ENCODE measurements around the gene TTLL7.

GRCh38 chr1:83864991-83865390, 133.9 kb downstream of the TTLL7 start:
- TF ChIP-seq, protein P1, sequence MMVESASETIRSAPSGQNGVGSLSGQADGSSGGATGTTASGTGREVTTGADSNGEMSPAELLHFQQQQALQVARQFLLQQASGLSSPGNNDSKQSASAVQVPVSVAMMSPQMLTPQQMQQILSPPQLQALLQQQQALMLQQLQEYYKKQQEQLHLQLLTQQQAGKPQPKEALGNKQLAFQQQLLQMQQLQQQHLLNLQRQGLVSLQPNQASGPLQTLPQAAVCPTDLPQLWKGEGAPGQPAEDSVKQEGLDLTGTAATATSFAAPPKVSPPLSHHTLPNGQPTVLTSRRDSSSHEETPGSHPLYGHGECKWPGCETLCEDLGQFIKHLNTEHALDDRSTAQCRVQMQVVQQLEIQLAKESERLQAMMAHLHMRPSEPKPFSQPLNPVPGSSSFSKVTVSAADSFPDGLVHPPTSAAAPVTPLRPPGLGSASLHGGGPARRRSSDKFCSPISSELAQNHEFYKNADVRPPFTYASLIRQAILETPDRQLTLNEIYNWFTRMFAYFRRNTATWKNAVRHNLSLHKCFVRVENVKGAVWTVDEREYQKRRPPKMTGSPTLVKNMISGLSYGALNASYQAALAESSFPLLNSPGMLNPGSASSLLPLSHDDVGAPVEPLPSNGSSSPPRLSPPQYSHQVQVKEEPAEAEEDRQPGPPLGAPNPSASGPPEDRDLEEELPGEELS (CRISPR knock-in tag; IDR thresholded peaks at IDR 0.05), result no peak
- TF ChIP-seq FOXK1 (CRISPR knock-in tag; IDR thresholded peaks at IDR 0.05) (no peak), SP1 (CRISPR knock-in tag; conservative IDR thresholded peaks at IDR 0.05) (no peak), ZNF121 (CRISPR knock-in tag; IDR thresholded peaks at IDR 0.05) (no peak), RELA (CRISPR knock-in tag; IDR thresholded peaks at IDR 0.05; ENCODE audit: borderline replicate concordance) (no peak), ETV6 (CRISPR knock-in tag; IDR thresholded peaks at IDR 0.05) (no peak), GTF2I (CRISPR knock-in tag; conservative IDR thresholded peaks at IDR 0.05) (no peak)
- TF ChIP-seq, protein P2, sequence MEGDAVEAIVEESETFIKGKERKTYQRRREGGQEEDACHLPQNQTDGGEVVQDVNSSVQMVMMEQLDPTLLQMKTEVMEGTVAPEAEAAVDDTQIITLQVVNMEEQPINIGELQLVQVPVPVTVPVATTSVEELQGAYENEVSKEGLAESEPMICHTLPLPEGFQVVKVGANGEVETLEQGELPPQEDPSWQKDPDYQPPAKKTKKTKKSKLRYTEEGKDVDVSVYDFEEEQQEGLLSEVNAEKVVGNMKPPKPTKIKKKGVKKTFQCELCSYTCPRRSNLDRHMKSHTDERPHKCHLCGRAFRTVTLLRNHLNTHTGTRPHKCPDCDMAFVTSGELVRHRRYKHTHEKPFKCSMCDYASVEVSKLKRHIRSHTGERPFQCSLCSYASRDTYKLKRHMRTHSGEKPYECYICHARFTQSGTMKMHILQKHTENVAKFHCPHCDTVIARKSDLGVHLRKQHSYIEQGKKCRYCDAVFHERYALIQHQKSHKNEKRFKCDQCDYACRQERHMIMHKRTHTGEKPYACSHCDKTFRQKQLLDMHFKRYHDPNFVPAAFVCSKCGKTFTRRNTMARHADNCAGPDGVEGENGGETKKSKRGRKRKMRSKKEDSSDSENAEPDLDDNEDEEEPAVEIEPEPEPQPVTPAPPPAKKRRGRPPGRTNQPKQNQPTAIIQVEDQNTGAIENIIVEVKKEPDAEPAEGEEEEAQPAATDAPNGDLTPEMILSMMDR (IDR thresholded peaks at IDR 0.05), result no peak
- TF ChIP-seq, protein P3, sequence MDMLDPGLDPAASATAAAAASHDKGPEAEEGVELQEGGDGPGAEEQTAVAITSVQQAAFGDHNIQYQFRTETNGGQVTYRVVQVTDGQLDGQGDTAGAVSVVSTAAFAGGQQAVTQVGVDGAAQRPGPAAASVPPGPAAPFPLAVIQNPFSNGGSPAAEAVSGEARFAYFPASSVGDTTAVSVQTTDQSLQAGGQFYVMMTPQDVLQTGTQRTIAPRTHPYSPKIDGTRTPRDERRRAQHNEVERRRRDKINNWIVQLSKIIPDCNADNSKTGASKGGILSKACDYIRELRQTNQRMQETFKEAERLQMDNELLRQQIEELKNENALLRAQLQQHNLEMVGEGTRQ (CRISPR knock-in tag; IDR thresholded peaks at IDR 0.05), result no peak

Data from WTC11 (cell line).